SJSA1 (cell line): ENCODE measurements around the gene SNURF. TPM values are rescaled to one million over a fixed set of nuclear protein-coding genes. Genes with fewer than 3 reads are reported as not detected.

Experiments
- DNase-seq, 2 experiments: peaks; one replicate each; pipeline ENCODE4 v3.0.0-alpha.2; 2015 to 2020; ENCODE audit warnings: low spot score in 2 of 2, low read depth in 1 of 2
- H3K27ac ChIP-seq: fragments of 250-450 bp; sonication (Bioruptor Pico); 2 replicates; pipeline ENCODE4 v1.5.1; 2020; ENCODE audit warnings: mild to moderate bottlenecking, moderate library complexity
- H3K27me3 ChIP-seq: fragments of 250-450 bp; sonication (Bioruptor Pico); replicated peaks from 2 replicates; pipeline ENCODE4 v1.5.1; 2020; ENCODE audit warnings: mild to moderate bottlenecking, moderate library complexity
- H3K36me3 ChIP-seq: fragments of 250-450 bp; sonication (Bioruptor Pico); 2 replicates; pipeline ENCODE4 v1.5.1; 2020; ENCODE audit warnings: mild to moderate bottlenecking
- H3K4me1 ChIP-seq: fragments of 250-450 bp; sonication (Bioruptor Pico); replicated peaks from 2 replicates; pipeline ENCODE4 v1.6.1; 2021; ENCODE audit warnings: mild to moderate bottlenecking
- H3K4me3 ChIP-seq: fragments of 250-450 bp; sonication (Bioruptor Pico); 2 replicates; pipeline ENCODE4 v1.5.1; 2020; ENCODE audit warnings: mild to moderate bottlenecking
- H3K9me3 ChIP-seq: fragments of 250-450 bp; sonication (Bioruptor Pico); replicated peaks from 2 replicates; pipeline ENCODE4 v1.5.1; 2020; ENCODE audit warnings: mild to moderate bottlenecking
- total RNA-seq: library from RNA; depleted of rRNA; stranded (reverse); fragments of >200 nt; shearing (Covaris generic); gene quantifications from 2 replicates; pipeline ENCODE4 v1.2.3, GENCODE V29; 2014; rRNA removed

SNURF gene
- total RNA-seq, 1 experiment from 2014 or later = 3.6 TPM

GRCh38 chr15:24986653-24987052 is 31.9 kb downstream of the SNURF start:
- no peak overlapping the region for H3K4me3 ChIP-seq
- peaks cover 11% of the 10 kb centered on the region for H3K36me3 ChIP-seq
- no peak for DNase-seq
- H3K4me1 ChIP-seq = no peaks in the 10 kb centered on the region
- H3K27me3 ChIP-seq = no peaks in the 10 kb centered on the region
- H3K27ac ChIP-seq = no peak overlapping the region
- H3K9me3 ChIP-seq = no peaks in the 10 kb centered on the region; the same call in 1 of the 2 replicates

Other genes with a start within 250 kb of the SNURF start
- 104 and 144 TPM in 2 replicates for gene SNRPN, start within 50 bp of the SNURF start, total RNA-seq